GM23248 (cell line): Measurements from ENCODE around the gene ZMAT2. TPM values are rescaled to one million over a fixed set of nuclear protein-coding genes. Genes with fewer than 3 reads are reported as not detected.
"Not testable (repeated sequence)": the region's sequence is repeated elsewhere in the genome, so short reads cannot be mapped to it uniquely, and the experiment has no call there.

ENCODE experiments used
- DNase-seq: peaks from one replicate; pipeline ENCODE4 v3.0.0-alpha.2; 2015
- H2AFZ ChIP-seq: fragments of 200-600 bp; sonication (generic); 2 replicates; pipeline ENCODE4 v1.6.1; 2016; ENCODE audit warnings: antibody characterized with exemption
- H3F3A ChIP-seq: fragments of 200-600 bp; sonication (generic); 2 replicates; pipeline ENCODE4 v1.6.1; 2016; ENCODE audit warnings: mild to moderate bottlenecking, antibody characterized with exemption, mixed run types; ENCODE audit not compliant: insufficient read depth
- H3K27ac ChIP-seq: fragments of 200-600 bp; sonication (generic); 2 replicates; pipeline ENCODE4 v1.5.1; 2016; ENCODE audit warnings: mild to moderate bottlenecking
- H3K27me3 ChIP-seq: fragments of 200-600 bp; sonication (generic); replicated peaks from 2 replicates; pipeline ENCODE4 v1.6.1; 2016; ENCODE audit warnings: mild to moderate bottlenecking; ENCODE audit not compliant: insufficient read depth
- H3K36me3 ChIP-seq: fragments of 200-600 bp; sonication (generic); 2 replicates; pipeline ENCODE4 v1.6.1; 2016; ENCODE audit warnings: low read depth, mild to moderate bottlenecking
- H3K4me1 ChIP-seq: fragments of 200-600 bp; sonication (generic); 2 replicates; pipeline ENCODE4 v1.6.1; 2016; ENCODE audit warnings: mild to moderate bottlenecking; ENCODE audit not compliant: insufficient read depth
- H3K4me2 ChIP-seq: fragments of 200-600 bp; sonication (generic); one replicate; pipeline ENCODE4 v1.6.1; 2016; ENCODE audit warnings: mild to moderate bottlenecking; ENCODE audit not compliant: unreplicated experiment
- H3K4me3 ChIP-seq: fragments of 200-600 bp; sonication (generic); 2 replicates; pipeline ENCODE4 v1.5.1; 2016; ENCODE audit warnings: mild to moderate bottlenecking
- H3K79me2 ChIP-seq: fragments of 200-600 bp; sonication (generic); 2 replicates; pipeline ENCODE4 v1.6.1; 2016; ENCODE audit warnings: mild to moderate bottlenecking; ENCODE audit not compliant: insufficient read depth
- H3K9ac ChIP-seq: fragments of 200-600 bp; sonication (generic); 2 replicates; pipeline ENCODE4 v1.6.1; 2016; ENCODE audit warnings: mild to moderate bottlenecking
- H3K9me2 ChIP-seq: fragments of 200-600 bp; sonication (generic); 2 replicates; pipeline ENCODE4 v1.6.1; 2016; ENCODE audit warnings: mixed run types, mild to moderate bottlenecking, moderate library complexity; ENCODE audit not compliant: insufficient read depth
- H3K9me3 ChIP-seq: fragments of 200-600 bp; sonication (generic); one replicate; pipeline ENCODE4 v1.6.1; 2017; ENCODE audit warnings: low read depth
- H4K20me1 ChIP-seq: fragments of 200-600 bp; sonication (generic); 2 replicates; pipeline ENCODE4 v1.6.0; 2016; ENCODE audit not compliant: insufficient read depth
- EZH2 ChIP-seq: fragments of 200-600 bp; sonication (generic); IDR thresholded peaks from 2 replicates; pipeline ENCODE4 v1.6.1; 2018; ENCODE audit warnings: antibody characterized with exemption, mild to moderate bottlenecking; ENCODE audit not compliant: insufficient read depth, poor library complexity, severe bottlenecking
- EZH2phosphoT487 ChIP-seq: fragments of 200-600 bp; sonication (generic); IDR thresholded peaks from 2 replicates; pipeline ENCODE4 v1.6.1; 2018; ENCODE audit warnings: antibody characterized with exemption, moderate library complexity, mild to moderate bottlenecking, low read depth; ENCODE audit not compliant: insufficient read depth
- WGBS, 2 experiments: methylation state at CpG; one replicate each; pipeline ENCODE4 v1.1.6; 2015 to 2017; ENCODE audit warnings: low lambda C conversion rate in 2 of 2, low coverage in 1 of 2; ENCODE audit errors: missing lambda C conversion rate in 2 of 2; 5-methylcytosine and 5-hydroxymethylcytosine counted together
- in situ Hi-C: fragments of 300-500 bp; cut with MboI; formaldehyde crosslinking; loops from 2 replicates; pipeline ENCODE4 v1.15.0; 2020
- polyA plus RNA-seq: library from polyadenylated mRNA; unstranded; fragments of >200 nt; fragmentation: Nextera tagmentation; extraction: Ambion mirVana; gene quantifications from 2 replicates; pipeline ENCODE4 v1.2.1, GENCODE V29; 2016
- total RNA-seq: library from RNA; depleted of rRNA; stranded (reverse); fragments of >200 nt; shearing (Covaris generic); gene quantifications from 2 replicates; pipeline ENCODE4 v1.2.3, GENCODE V29; 2014; rRNA removed

The ZMAT2 gene, protein sequence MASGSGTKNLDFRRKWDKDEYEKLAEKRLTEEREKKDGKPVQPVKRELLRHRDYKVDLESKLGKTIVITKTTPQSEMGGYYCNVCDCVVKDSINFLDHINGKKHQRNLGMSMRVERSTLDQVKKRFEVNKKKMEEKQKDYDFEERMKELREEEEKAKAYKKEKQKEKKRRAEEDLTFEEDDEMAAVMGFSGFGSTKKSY
- total RNA-seq (43.1 TPM in 2 replicates), polyA plus RNA-seq (34.7 and 36.3 TPM in 2 replicates)

DNA sequence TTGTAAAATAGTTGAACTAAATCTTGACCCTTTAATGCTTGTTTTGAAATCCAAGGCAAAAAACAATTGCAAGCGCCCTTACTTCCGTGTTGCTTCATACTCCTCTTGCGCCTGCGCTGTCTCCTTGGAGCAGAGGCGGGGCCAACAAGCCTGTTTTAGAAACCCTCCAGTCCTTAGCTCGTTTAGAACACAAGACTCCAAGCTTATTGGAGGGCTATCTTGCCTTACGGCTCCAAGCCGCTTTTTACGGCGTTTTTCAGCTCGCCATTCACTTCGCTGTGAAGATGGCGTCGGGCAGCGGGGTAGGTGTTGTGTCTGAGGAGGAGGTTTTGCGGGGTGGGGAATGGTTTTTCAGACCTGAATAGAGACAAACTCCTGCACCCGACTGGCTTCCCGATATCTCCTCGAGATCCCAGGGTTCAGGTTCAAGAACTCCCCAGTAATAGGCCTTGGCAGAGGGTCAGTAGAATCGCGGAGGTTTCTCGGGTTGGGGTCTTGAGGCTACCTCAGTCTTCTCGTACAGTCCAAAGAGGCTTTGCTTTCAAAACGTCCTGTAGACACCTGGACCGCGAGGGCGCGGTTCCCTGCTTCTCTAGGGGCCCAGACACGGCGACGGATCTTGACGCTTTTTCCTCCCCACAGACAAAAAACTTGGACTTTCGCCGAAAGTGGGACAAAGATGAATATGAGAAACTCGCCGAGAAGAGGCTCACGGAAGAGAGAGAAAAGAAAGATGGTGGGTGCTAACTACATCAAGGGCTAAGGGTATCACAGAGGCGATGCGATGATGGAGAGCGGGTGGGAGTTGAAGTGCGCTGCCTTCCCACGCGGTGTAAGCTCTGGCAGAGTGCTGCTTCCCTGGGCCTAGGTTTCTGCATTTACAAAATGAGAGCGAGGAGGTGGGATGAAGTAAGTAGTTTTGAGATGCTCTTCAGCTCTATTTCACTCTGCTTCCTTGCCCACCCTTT is at the start of gene ZMAT2:
Gene ZMAT2, plus strand, starts transcription at position 271 of the 968 bp plus-strand sequence. Its CDS starts 14 bp downstream, at position 285.
- Histone ChIP-seq H2AFZ (peak within 1 kb of the TSS; percentile 77), H3K9me3 (no peaks in the 10 kb centered on the region), H3F3A (peaks cover 34% of the 10 kb centered on the region), H3K4me1 (peaks cover 11% of the 10 kb centered on the region), H3K4me3 (peak within 1 kb of the TSS; percentile 89), H3K36me3 (peaks cover 66% of the 10 kb centered on the region), H4K20me1 (no peaks in the 10 kb centered on the region), H3K4me2 (peak within 1 kb of the TSS; percentile 83), H3K79me2 (peaks cover 47% of the 10 kb centered on the region), H3K9me2 (no peaks in the 10 kb centered on the region), H3K27ac (peak within 1 kb of the TSS; percentile 45), H3K9ac (peak within 1 kb of the TSS; percentile 89), H3K27me3 (no peaks in the 10 kb centered on the region)
- DNase-seq, result peak; percentile 100
- in situ Hi-C loops, result no loop called here
- no peak for TF ChIP-seq EZH2
- no peak for TF ChIP-seq EZH2phosphoT487
- WGBS, 2 experiments, result 1 to 3% methylated on average over 42 to 44 of the region's 44 CpGs

DNA sequence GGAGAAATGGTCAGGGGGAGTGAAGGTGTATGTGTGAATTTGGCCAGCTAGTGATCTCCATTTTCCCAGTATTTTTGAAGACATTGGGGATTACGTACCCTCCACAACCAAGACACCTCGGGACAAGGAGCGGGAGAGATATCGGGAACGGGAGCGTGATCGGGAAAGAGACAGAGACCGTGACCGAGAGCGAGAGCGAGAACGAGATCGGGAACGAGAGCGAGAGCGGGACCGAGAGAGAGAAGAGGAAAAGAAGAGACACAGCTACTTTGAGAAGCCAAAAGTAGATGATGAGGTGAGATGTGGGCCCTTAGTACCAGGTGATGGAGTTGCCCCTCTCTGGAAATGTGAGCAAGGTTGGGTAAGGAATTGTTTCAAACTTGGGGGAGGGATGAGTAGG is 41.4 kb upstream of the ZMAT2 start:
- no peaks in the 10 kb centered on the region for H3K9me2 ChIP-seq
- TF ChIP-seq EZH2, result no peak
- no peak for TF ChIP-seq EZH2phosphoT487
- no peak overlapping the region for H2AFZ ChIP-seq
- H3K4me3 ChIP-seq, result no peak overlapping the region
- H3K79me2 ChIP-seq, result peaks cover 6% of the 10 kb centered on the region; the same call in 1 of the 2 replicates
- peaks cover 25% of the 10 kb centered on the region for H3F3A ChIP-seq
- whole genome bisulfite sequencing, 2 experiments, result 97% methylated on average over 17 of the region's 17 CpGs
- H3K4me2 ChIP-seq, result no peak overlapping the region
- no peak overlapping the region for H3K9ac ChIP-seq
- H3K27me3 ChIP-seq, result no peaks in the 10 kb centered on the region
- H4K20me1 ChIP-seq, result no peaks in the 10 kb centered on the region
- no peak for DNase-seq
- no peaks in the 10 kb centered on the region for H3K4me1 ChIP-seq
- in situ Hi-C loops, result no loop called here
- H3K36me3 ChIP-seq, result peaks cover 58% of the 10 kb centered on the region
- no peaks in the 10 kb centered on the region for H3K9me3 ChIP-seq
- H3K27ac ChIP-seq, result no peak overlapping the region

- H3K9me2 ChIP-seq, H3K27ac ChIP-seq, H3K27me3 ChIP-seq, H2AFZ ChIP-seq, H3K4me3 ChIP-seq, H3K9me3 ChIP-seq, H4K20me1 ChIP-seq, H3K4me1 ChIP-seq, DNase-seq, in situ Hi-C loops, H3K9ac ChIP-seq, H3K4me2 ChIP-seq: not testable (repeated sequence)
- Histone ChIP-seq H3K79me2 (peaks cover 12% of the 10 kb centered on the region), H3K36me3 (peaks cover 43% of the 10 kb centered on the region), H3F3A (peaks cover 32% of the 10 kb centered on the region)
- WGBS, 2 experiments, result 81 to 83% methylated on average over 6 of the region's 6 CpGs
These were observed 39.9 kb upstream of the ZMAT2 start for GRCh38 chr5:140660371-140660770.

DNA sequence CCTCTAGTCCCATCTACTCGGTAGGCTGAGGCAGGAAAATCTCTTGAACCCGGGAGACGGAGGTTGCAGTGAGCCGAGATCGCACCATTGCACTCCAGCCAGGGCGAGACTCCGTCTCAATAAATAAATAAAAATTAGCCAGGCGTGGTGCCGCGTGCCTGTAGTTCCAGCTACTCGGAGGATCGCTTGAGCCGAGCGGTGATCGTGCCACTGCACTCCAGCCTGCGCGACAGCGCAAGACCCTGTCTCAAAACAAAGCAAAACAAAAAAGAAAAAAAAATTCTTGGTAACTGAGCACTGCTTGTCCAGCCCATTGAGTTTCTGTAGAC is 36.3 kb upstream of the ZMAT2 start:
- Histone ChIP-seq H3K36me3 (peaks cover 17% of the 10 kb centered on the region), H3K9me3 (no peaks in the 10 kb centered on the region), H3K79me2 (peaks cover 42% of the 10 kb centered on the region), H3K4me2 (peak overlapping the region; percentile 90), H3K27ac (peak overlapping the region; percentile 92), H3K4me1 (peaks cover 9% of the 10 kb centered on the region), H4K20me1 (peaks cover 4% of the 10 kb centered on the region; the same call in 1 of the 2 replicates), H3K27me3 (no peaks in the 10 kb centered on the region), H2AFZ (peak overlapping the region; percentile 85), H3K9me2 (no peaks in the 10 kb centered on the region), H3F3A (peaks cover 36% of the 10 kb centered on the region), H3K4me3 (peak overlapping the region; percentile 79), H3K9ac (peak overlapping the region; percentile 87)
- in situ Hi-C loops, result no loop called here
- WGBS, 2 experiments, result 3 to 4% methylated on average over 18 of the region's 18 CpGs
- no peak for DNase-seq
- TF ChIP-seq EZH2 (no peak), EZH2phosphoT487 (no peak)
